GM21576 (cell line): ENCODE data around the gene LSG1.
"Not testable (repeated sequence)": the region's sequence is repeated elsewhere in the genome, so short reads cannot be mapped to it uniquely, and the experiment has no call there.

ENCODE experiments used
- ATAC-seq: cut with Tn5 transposase; IDR thresholded peaks from one replicate; pipeline ENCODE4 v1.9.1; 2021; ENCODE audit warnings: mild to moderate bottlenecking, moderate library complexity; ENCODE audit not compliant: unreplicated experiment

Gene LSG1

DNA sequence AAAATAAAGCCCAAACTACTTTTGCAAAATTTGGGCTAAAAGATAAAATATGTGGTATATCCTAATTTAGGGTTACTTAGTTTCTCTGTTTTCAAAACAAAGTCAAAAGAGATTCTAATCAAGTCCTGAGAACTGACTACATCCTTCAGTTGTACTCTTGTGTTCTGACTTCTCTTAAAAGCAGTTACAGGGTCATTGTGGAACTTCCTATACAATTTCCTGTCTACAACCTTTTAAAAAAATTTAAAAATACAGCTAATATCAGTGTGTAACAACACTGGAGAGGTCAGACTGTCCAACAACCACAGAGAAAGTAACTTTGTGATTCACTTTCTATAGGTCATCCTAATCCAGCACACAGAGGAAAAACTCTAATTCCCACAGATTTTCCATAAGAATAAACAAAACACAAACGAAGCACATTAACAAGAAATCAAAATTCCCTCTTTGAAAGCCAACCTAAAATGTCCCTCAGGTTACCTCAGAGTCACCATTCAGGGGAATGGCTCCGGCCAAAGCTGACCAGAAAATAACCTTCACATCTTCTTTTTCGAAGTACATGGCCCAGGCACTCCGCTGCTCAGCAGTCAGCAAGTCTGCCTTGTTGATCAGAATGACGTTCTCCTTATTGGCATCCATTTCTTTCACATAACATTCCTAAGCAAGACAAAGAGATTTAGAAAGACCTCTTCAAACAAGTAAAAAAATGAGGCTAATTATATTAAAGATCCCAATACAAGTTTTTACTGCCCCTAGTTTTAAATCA, 13.3 kb downstream of the LSG1 start:
- no peak for ATAC-seq

GRCh38 chr3:194657439-194657838, 14.6 kb downstream of the LSG1 start:
- no peak for ATAC-seq

- peak; percentile 43 for ATAC-seq
Observed at GRCh38 chr3:194654443-194654842, 17.5 kb downstream of the LSG1 start.

DNA sequence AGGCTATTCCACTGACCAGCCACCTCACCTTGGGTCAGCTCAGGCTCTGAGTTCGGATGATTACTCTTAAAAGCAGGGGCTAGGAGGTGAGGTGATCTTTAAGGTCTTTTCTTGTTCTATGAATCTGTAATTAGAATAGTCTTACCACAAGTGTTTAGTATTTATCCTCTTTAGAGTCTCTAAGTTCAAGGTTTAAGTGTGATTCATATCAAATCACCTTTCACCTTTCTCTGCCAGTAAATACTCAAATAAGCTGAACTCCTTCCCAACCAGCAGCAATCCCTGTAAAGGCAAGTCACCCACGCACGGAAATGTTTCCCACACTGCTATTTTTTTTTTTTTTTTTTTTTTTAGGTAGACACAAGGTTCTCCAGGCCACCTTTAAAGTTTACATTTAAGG, 24.2 kb downstream of the LSG1 start:
- no peak for ATAC-seq

DNA sequence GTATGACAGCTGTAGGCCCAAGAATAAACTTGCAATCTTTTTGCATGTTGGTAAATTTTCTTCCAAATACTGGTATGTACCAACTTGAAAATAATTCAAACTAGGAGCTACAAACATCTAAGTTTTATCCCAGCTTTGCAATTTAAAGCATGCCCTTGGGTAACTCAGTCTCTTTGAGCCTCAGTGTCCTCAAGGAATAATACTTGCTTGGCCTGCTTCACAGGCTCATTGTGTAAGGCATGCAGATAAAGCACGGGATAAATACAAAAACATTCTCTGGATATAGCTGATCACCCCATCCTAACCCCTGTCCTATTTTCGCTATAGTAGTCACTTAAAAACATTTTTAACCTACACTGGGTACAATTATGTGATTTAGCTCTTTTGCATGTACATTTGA, 29.2 kb downstream of the LSG1 start:
- no peak for ATAC-seq

DNA sequence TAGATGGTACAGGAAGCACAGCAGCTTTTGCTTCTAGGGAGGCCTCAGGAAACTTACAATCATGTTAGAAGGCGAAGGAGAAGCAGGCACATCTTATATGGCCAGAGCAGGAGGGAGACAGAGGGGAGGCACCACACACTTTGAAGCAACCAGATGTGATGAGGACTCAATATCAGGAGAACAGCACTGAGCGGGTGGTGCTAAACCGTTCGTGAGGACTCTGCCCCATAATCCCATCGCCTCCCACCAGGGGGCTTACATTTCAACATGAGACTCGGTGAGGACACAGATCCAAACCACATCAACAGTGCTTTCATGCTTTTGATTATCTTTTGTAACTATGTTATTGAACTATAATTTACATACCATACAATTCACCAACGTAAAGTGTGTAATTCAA, 31.2 kb downstream of the LSG1 start:
- no peak for ATAC-seq

- no peak for ATAC-seq
Observed at GRCh38 chr3:194638991-194639605, 32.9 kb downstream of the LSG1 start.

DNA sequence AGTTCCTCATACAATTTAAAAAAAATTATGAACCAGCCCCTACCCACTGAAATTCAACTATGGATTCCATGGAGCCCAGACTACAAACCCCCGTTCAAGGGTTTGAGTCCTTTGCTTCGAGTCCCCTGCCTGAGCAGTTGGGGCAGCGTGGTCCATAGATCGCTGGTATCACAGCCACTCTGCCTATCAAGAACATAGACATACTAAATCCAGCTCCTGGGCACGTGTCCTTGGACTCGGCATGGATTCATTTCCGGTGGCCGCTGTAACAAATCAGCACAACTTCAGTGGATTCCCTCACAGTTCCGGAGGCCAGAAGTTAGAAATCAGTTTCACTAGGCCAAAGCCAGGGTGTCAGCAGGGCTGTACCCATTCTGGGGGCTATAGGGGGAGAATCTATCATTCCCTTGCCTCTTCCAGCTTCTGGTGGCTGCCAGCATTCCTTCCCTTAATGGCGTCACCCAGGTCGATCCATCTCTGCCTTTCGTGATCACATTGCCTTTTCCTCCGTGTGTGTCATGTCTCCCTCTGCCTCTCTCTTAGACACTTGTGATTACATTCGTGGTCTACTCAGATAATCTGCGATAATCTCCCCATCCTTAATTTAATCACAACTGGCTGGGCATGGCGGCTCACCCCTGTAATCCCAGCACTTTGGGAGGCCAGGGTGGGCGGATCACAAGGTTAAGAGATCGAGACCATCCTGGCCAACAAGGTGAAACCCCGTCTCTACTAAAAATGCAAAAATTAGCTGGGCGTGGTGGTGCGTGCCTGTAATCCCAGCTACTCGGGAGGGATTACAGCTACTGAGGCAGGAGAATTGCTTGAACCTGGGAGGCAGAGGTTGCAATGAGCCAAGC, 34.2 kb downstream of the LSG1 start:
- ATAC-seq = no peak

GRCh38 chr3:194637066-194637465, 34.9 kb downstream of the LSG1 start:
- ATAC-seq = no peak

DNA sequence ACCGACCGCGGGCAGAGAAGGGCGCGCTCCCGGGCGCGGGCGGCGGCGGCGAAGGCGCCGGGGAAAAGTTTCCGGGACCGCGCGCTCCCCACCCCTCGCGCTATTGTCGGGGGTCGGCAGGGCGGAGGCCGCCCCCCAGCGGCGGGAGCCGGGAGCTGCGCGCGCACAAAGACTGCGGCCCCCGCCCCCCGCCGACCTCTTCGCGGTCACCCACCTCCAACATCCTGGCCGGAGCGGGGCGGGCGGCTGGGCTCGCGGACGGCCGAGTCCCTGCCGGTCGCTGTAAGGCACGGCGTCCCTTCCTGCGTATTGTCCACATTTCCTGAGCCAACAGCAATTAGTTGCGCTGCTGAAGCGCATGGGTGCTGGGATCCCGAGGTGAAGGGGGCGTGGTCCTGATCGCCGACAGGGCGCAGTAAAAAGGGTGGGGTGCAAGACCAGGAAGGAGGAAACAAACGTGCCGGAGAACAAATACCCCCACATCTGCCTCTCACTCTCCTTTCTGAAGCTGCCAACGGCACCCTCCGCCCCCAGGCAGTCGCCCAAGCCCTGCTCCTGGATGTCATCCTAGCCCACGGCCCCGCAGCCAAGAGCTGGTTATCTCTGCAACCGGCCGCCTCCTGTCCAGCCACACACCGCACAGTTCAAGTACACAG, 38.5 kb downstream of the LSG1 start, which contains the start of gene TMEM44:
Gene TMEM44, minus strand, starts transcription at position 71 of the 656 bp plus-strand sequence. CDS start 204 bp downstream, outside the sequence.
- ATAC-seq = peak; percentile 87

DNA sequence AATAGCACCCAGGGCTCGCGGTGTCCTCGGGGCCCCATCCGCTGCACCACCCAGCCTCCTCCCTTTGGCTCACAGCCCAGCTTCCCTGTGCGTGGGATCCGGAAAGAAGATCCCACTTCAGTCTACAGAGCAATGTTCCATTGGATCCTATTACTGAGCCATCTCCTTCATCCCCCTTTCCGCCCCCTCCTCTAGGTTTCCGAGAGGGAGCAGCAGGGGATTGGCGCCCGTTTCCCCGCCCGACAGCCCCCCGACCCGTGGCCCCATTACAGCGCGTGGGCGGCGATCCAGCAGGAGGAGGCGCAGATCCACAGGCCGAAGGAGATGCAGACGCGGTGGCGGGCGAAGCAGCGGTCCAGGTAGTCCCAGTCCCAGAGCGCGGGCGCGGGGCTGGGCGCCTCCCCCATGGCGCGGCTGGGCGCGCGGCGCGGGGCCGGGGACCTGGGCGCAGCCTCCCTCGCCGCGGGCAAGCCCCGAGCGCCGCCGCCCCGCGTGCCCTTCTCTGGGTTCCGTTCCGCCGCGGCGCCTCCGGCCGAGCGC, 39.1 kb downstream of the LSG1 start:
- ATAC-seq = peak; percentile 42

- ATAC-seq = no peak
Observed at GRCh38 chr3:194632226-194632808, 39.7 kb downstream of the LSG1 start.

- ATAC-seq = no peak
Observed at GRCh38 chr3:194631696-194632095, 40.3 kb downstream of the LSG1 start.

- ATAC-seq = not testable (repeated sequence)
Observed at GRCh38 chr3:194630681-194631080, 41.3 kb downstream of the LSG1 start.

- ATAC-seq = no peak
Observed at GRCh38 chr3:194624956-194625355, 47.0 kb downstream of the LSG1 start.

GRCh38 chr3:194623449-194624290, 48.3 kb downstream of the LSG1 start:
- ATAC-seq = no peak

- no peak for ATAC-seq
Observed at GRCh38 chr3:194622621-194623340, 49.2 kb downstream of the LSG1 start.

- ATAC-seq = no peak
Observed at GRCh38 chr3:194621947-194622346, 50.0 kb downstream of the LSG1 start.

- no peak for ATAC-seq
Observed at GRCh38 chr3:194620196-194620595, 51.8 kb downstream of the LSG1 start.
